ENCODE data around the gene CDH5.

GRCh38 chr16:66390346-66391108, 24.0 kb downstream of the CDH5 start:
- TF ChIP-seq EZH2 (IDR thresholded peaks at IDR 0.05; ENCODE audit: insufficient read depth, poor library complexity, severe bottlenecking) (no peak), EZH2phosphoT487 (IDR thresholded peaks at IDR 0.05; ENCODE audit: insufficient read depth, low read depth) (no peak)
